IMR-90 (cell line): ENCODE data around the gene MALRD1. TPM values are rescaled to one million over a fixed set of nuclear protein-coding genes. Genes with fewer than 3 reads are reported as not detected.

Source experiments
- ATAC-seq: fragments of 200-7000 bp; cut with Tn5 transposase; 2 replicates; pipeline ENCODE4 v1.9.1; 2020; ENCODE audit warnings: low read depth, mild to moderate bottlenecking, moderate library complexity
- BruUV-seq: library from RNA; stranded (reverse); fragments of 400-500 nt; replicated peaks from 2 replicates; lab custom pipeline; 2021; lab: Mats Ljungman, UMichigan
- CTCF ChIA-PET: fragments of 300-600 bp; formaldehyde crosslinking; extraction: SDS; loops from one replicate; lab custom pipeline; 2021; ENCODE audit warnings: antibody characterized with exemption; lab: Yijun Ruan, JAX
- POLR2A ChIA-PET: fragments of 300-600 bp; sonication (Branson Sonifier 250); formaldehyde crosslinking; loops from one replicate; lab custom pipeline; 2022; ENCODE audit warnings: antibody characterized with exemption; ENCODE audit not compliant: unreplicated experiment; lab: Charles Lee
- DNase-seq: peaks from one replicate; pipeline ENCODE4 v3.0.0; 2013
- H2AFZ ChIP-seq: replicated peaks from 2 replicates; pipeline ENCODE3; 2013; ENCODE audit warnings: low read length, mild to moderate bottlenecking; ENCODE audit not compliant: poor library complexity
- H2AK5ac ChIP-seq: 2 replicates; pipeline ENCODE4 v1.6.1; 2013; ENCODE audit warnings: low read depth, low read length, inconsistent platforms
- H2AK9ac ChIP-seq: replicated peaks from 2 replicates; pipeline ENCODE3; 2013; ENCODE audit warnings: mild to moderate bottlenecking, low read depth, low read length, moderate library complexity; ENCODE audit not compliant: poor library complexity
- H2BK120ac ChIP-seq: 2 replicates; pipeline ENCODE4 v1.6.1; 2013; ENCODE audit warnings: low read depth, low read length, inconsistent platforms
- H2BK15ac ChIP-seq: 3 replicates; pipeline ENCODE4 v1.6.1; 2013; ENCODE audit warnings: low read depth, low read length, inconsistent platforms
- H2BK20ac ChIP-seq: 2 replicates; pipeline ENCODE4 v1.6.1; 2013; ENCODE audit warnings: low read depth, mild to moderate bottlenecking, inconsistent platforms, low read length, moderate library complexity
- H2BK5ac ChIP-seq: 2 replicates; pipeline ENCODE4 v1.6.1; 2013; ENCODE audit warnings: mild to moderate bottlenecking, low read depth, low read length, inconsistent platforms; ENCODE audit not compliant: poor library complexity, severe bottlenecking
- H3K14ac ChIP-seq: replicated peaks from 2 replicates; pipeline ENCODE4 v1.6.1; 2013; ENCODE audit warnings: low read depth, low read length, inconsistent platforms
- H3K18ac ChIP-seq: 2 replicates; pipeline ENCODE4 v1.6.1; 2013; ENCODE audit warnings: low read depth, low read length, control low read depth
- H3K23ac ChIP-seq: 2 replicates; pipeline ENCODE4 v1.6.1; 2013; ENCODE audit warnings: low read depth, low read length, inconsistent platforms
- H3K27ac ChIP-seq: 2 replicates; pipeline ENCODE4 v1.5.1; 2013; ENCODE audit warnings: mild to moderate bottlenecking, control low read depth, low read length; ENCODE audit not compliant: insufficient read depth
- H3K27me3 ChIP-seq: 2 replicates; pipeline ENCODE4 v1.6.1; 2013; ENCODE audit warnings: low read length; ENCODE audit not compliant: control insufficient read depth, insufficient read depth
- H3K36me3 ChIP-seq: 2 replicates; pipeline ENCODE4 v1.6.1; 2013; ENCODE audit warnings: low read length, mixed read lengths; ENCODE audit not compliant: control insufficient read depth, insufficient read depth
- H3K4ac ChIP-seq: 2 replicates; pipeline ENCODE4 v1.6.1; 2013; ENCODE audit warnings: low read depth, low read length, inconsistent platforms
- H3K4me1 ChIP-seq: 2 replicates; pipeline ENCODE4 v1.6.1; 2013; ENCODE audit warnings: low read length, mixed read lengths; ENCODE audit not compliant: control insufficient read depth, insufficient read depth
- H3K4me2 ChIP-seq: 2 replicates; pipeline ENCODE4 v1.6.1; 2013; ENCODE audit warnings: low read depth, mild to moderate bottlenecking, control low read depth, low read length, moderate library complexity
- H3K4me3 ChIP-seq: 2 replicates; pipeline ENCODE4 v1.5.1; 2013; ENCODE audit warnings: low read depth, mild to moderate bottlenecking, control low read depth, low read length, moderate library complexity; ENCODE audit not compliant: insufficient read depth
- H3K56ac ChIP-seq: 2 replicates; pipeline ENCODE4 v1.6.1; 2013; ENCODE audit warnings: low read length, inconsistent platforms; ENCODE audit not compliant: insufficient read depth; ENCODE audit errors: extremely low read depth
- H3K79me1 ChIP-seq, 2 experiments: 2 replicates each; pipeline ENCODE4 v1.6.1; 2013; ENCODE audit warnings: low read length in 2 of 2, inconsistent platforms in 1 of 2, low read depth in 1 of 2
- H3K9ac ChIP-seq: 2 replicates; pipeline ENCODE4 v1.6.1; 2013; ENCODE audit warnings: low read depth, low read length, control low read depth
- H3K9me1 ChIP-seq: 2 replicates; pipeline ENCODE4 v1.6.1; 2013; ENCODE audit warnings: low read length, inconsistent platforms; ENCODE audit not compliant: insufficient read depth
- H3K9me3 ChIP-seq: 2 replicates; pipeline ENCODE4 v1.6.1; 2013; ENCODE audit warnings: low read length; ENCODE audit not compliant: control insufficient read depth, insufficient read depth
- H4K20me1 ChIP-seq: 2 replicates; pipeline ENCODE4 v1.6.1; 2013; ENCODE audit warnings: low read length, inconsistent platforms; ENCODE audit not compliant: insufficient read depth
- H4K5ac ChIP-seq: 2 replicates; pipeline ENCODE4 v1.6.1; 2013; ENCODE audit warnings: mild to moderate bottlenecking, low read depth, low read length, control low read depth
- H4K8ac ChIP-seq, 2 experiments: 2 replicates each; pipeline ENCODE4 v1.6.1; 2013; ENCODE audit warnings: low read depth in 2 of 2, low read length in 2 of 2, control low read depth in 1 of 2, inconsistent platforms in 1 of 2
- H4K91ac ChIP-seq: 2 replicates; pipeline ENCODE4 v1.6.1; 2013; ENCODE audit warnings: low read depth, low read length, inconsistent platforms; ENCODE audit not compliant: insufficient read depth
- BHLHE40 ChIP-seq: fragments of 150-350 bp; IDR thresholded peaks from 2 replicates; pipeline ENCODE4 v1.6.1; 2016; ENCODE audit warnings: mild to moderate bottlenecking, low read depth, low read length
- CEBPB ChIP-seq: IDR thresholded peaks from 2 replicates; pipeline ENCODE4 v1.6.1; 2012; ENCODE audit warnings: low read depth, low read length, improper control_type of control experiment
- CHD1 ChIP-seq: IDR thresholded peaks from 2 replicates; pipeline ENCODE4 v1.6.1; 2012; ENCODE audit warnings: low read depth, low read length, improper control_type of control experiment
- CTCF ChIP-seq: conservative IDR thresholded peaks from 2 replicates; pipeline ENCODE4 v1.5.1; 2012; ENCODE audit warnings: mild to moderate bottlenecking, low read depth, low read length, improper control_type of control experiment
- FOS ChIP-seq: fragments of 150-350 bp; IDR thresholded peaks from 2 replicates; pipeline ENCODE4 v1.6.1; 2016; ENCODE audit warnings: low read depth, low read length
- MAFK ChIP-seq: IDR thresholded peaks from 2 replicates; pipeline ENCODE4 v1.6.1; 2012; ENCODE audit warnings: low read depth, low read length, improper control_type of control experiment
- MAZ ChIP-seq: IDR thresholded peaks from 2 replicates; pipeline ENCODE4 v1.6.1; 2012; ENCODE audit warnings: low read depth, mild to moderate bottlenecking, low read length, improper control_type of control experiment, moderate library complexity, borderline replicate concordance
- MXI1 ChIP-seq: IDR thresholded peaks from 2 replicates; pipeline ENCODE4 v1.6.1; 2012; ENCODE audit warnings: low read depth, mild to moderate bottlenecking, low read length, moderate library complexity, borderline replicate concordance
- NFE2L2 ChIP-seq: fragments of 150-350 bp; IDR thresholded peaks from 2 replicates; pipeline ENCODE4 v1.6.1; 2016; ENCODE audit warnings: low read depth, mild to moderate bottlenecking, low read length
- POLR2A ChIP-seq: IDR thresholded peaks from 2 replicates; pipeline ENCODE4 v1.6.1; 2012; ENCODE audit warnings: mild to moderate bottlenecking, low read depth, low read length
- RAD21 ChIP-seq: IDR thresholded peaks from 2 replicates; pipeline ENCODE4 v1.6.1; 2012; ENCODE audit warnings: low read length, improper control_type of control experiment
- RCOR1 ChIP-seq: IDR thresholded peaks from 2 replicates; pipeline ENCODE4 v1.6.1; 2012; ENCODE audit warnings: mild to moderate bottlenecking, low read length, improper control_type of control experiment; ENCODE audit not compliant: insufficient replicate concordance
- RFX5 ChIP-seq: IDR thresholded peaks from 2 replicates; pipeline ENCODE4 v1.8.0; 2012; ENCODE audit warnings: low read depth, mild to moderate bottlenecking, low read length, moderate library complexity
- SMC3 ChIP-seq: fragments of 150-350 bp; IDR thresholded peaks from 2 replicates; pipeline ENCODE4 v1.6.1; 2016; ENCODE audit warnings: low read depth, mild to moderate bottlenecking, antibody characterized with exemption, low read length, moderate library complexity
- WGBS, 2 experiments: methylation state at CpG; one replicate each; pipeline versions ENCODE4 v1.1.5 to v1.1.7; 2013; ENCODE audit warnings: missing lambda C conversion rate in 2 of 2; ENCODE audit not compliant: insufficient read length in 1 of 2; ENCODE audit errors: extremely low coverage in 2 of 2; 5-methylcytosine and 5-hydroxymethylcytosine counted together
- dilution Hi-C: fragments of 300-500 bp; cut with HindIII; formaldehyde crosslinking; loops from one replicate; pipeline ENCODE4 v1.14.3; 2018; ENCODE audit warnings: low sequenced_read_pairs; ENCODE audit not compliant: unreplicated experiment
- in situ Hi-C: fragments of 300-500 bp; cut with MboI; formaldehyde crosslinking; loops from 3 replicates; pipeline ENCODE4 v1.14.3; 2019; ENCODE audit warnings: low sequenced_read_pairs, inconsistent platforms, mixed read lengths
- intact Hi-C: fragments of 100-400 bp; cut with micrococcal nuclease; formaldehyde crosslinking; loops from 2 replicates; pipeline ENCODE4 v1.10.0; 2022
- polyA plus RNA-seq, 3 experiments: library from polyadenylated mRNA; depleted of rRNA; stranded (reverse); fragments of >200 nt; gene quantifications; 2 replicates each; pipeline ENCODE4 v1.2.3, GENCODE V29; 2012; ENCODE audit warnings: low replicate concordance in 1 of 3
- total RNA-seq: library from RNA; depleted of rRNA; stranded (reverse); fragments of >200 nt; gene quantifications from 2 replicates; pipeline ENCODE4 v1.2.3, GENCODE V29; 2012
- TF ChIP-seq, protein P1 (sequence below): fragments of 150-350 bp; IDR thresholded peaks from 2 replicates; pipeline ENCODE4 v1.6.1; 2017; ENCODE audit warnings: mild to moderate bottlenecking, antibody characterized with exemption, low read length, low read depth
- TF ChIP-seq, protein P2 (sequence below): fragments of 150-350 bp; IDR thresholded peaks from 2 replicates; pipeline ENCODE4 v1.6.1; 2016; ENCODE audit warnings: low read depth, mild to moderate bottlenecking, low read length, moderate library complexity, borderline replicate concordance

The MALRD1 gene
- total and polyA plus RNA-seq, 2 of the 4 experiments (the other 2 are of a cell fraction), result 0.34 to 1.1 TPM

DNA sequence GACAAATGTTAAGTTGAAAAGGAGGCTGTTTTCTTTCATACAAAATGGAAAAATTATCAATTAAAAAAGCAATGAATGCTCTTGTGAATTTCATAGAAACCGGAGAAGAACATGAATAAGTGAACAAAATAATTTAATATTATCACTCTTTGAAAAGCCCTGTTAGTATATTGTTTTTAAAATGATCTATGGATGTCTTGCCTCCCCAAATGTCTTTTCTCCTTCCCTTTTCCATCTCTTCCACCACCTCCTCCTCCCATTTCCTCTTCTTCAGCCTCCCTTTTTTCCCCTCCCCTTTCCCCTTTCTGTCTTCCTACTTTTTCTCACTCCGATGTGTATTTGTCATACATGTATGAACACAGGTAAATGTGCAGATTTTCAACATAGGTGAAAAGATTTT lies 234.7 kb downstream of the MALRD1 start:
- dilution Hi-C loops, result no loop called here

More for the DNA sequence above, 234.7 kb downstream of the MALRD1 start:
- Histone ChIP-seq H4K8ac (no peak overlapping the region), H3K9ac (no peak overlapping the region), H3K4me1 (no peaks in the 10 kb centered on the region), H4K5ac (no peak overlapping the region), H3K9me1 (no peaks in the 10 kb centered on the region), H3K56ac (no peak overlapping the region), H4K91ac (no peak overlapping the region), H2AK5ac (no peak overlapping the region), H3K9me3 (no peaks in the 10 kb centered on the region), H3K27me3 (no peaks in the 10 kb centered on the region), H3K4me3 (no peak overlapping the region), H2AK9ac (no peak overlapping the region), H3K27ac (no peak overlapping the region), H4K20me1 (no peaks in the 10 kb centered on the region), H3K14ac (no peak overlapping the region), H3K79me1 (no peaks in the 10 kb centered on the region), H2BK20ac (no peak overlapping the region), H2AFZ (no peak overlapping the region), H3K18ac (no peak overlapping the region), H2BK15ac (no peak overlapping the region), H2BK5ac (no peak overlapping the region), H3K4me2 (no peak overlapping the region), H3K4ac (no peak overlapping the region), H3K36me3 (no peaks in the 10 kb centered on the region), H2BK120ac (no peak overlapping the region), H3K23ac (no peak overlapping the region)
- no TSS peak for BruUV-seq
- DNase-seq, result no peak
- intact Hi-C loops, result no loop called here
- in situ Hi-C loops, result no loop called here
- ChIA-PET CTCF (no interaction called here), POLR2A (no interaction called here)
- no CpG with 5 or more reads among the region's 2 CpGs for WGBS, 2 experiments
- ATAC-seq, result no peak
- TF ChIP-seq RCOR1, result no peak
- TF ChIP-seq, protein P1, sequence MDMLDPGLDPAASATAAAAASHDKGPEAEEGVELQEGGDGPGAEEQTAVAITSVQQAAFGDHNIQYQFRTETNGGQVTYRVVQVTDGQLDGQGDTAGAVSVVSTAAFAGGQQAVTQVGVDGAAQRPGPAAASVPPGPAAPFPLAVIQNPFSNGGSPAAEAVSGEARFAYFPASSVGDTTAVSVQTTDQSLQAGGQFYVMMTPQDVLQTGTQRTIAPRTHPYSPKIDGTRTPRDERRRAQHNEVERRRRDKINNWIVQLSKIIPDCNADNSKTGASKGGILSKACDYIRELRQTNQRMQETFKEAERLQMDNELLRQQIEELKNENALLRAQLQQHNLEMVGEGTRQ, result no peak
- TF ChIP-seq BHLHE40, result no peak
- TF ChIP-seq RAD21, result no peak
- no peak for TF ChIP-seq MXI1
- no peak for TF ChIP-seq POLR2A
- TF ChIP-seq SMC3, result no peak
- no peak for TF ChIP-seq NFE2L2
- TF ChIP-seq RFX5, result no peak
- TF ChIP-seq FOS, result no peak
- no peak for TF ChIP-seq MAZ
- no peak for TF ChIP-seq MAFK
- no peak for TF ChIP-seq CTCF
- TF ChIP-seq CEBPB, result no peak
- TF ChIP-seq, protein P2, sequence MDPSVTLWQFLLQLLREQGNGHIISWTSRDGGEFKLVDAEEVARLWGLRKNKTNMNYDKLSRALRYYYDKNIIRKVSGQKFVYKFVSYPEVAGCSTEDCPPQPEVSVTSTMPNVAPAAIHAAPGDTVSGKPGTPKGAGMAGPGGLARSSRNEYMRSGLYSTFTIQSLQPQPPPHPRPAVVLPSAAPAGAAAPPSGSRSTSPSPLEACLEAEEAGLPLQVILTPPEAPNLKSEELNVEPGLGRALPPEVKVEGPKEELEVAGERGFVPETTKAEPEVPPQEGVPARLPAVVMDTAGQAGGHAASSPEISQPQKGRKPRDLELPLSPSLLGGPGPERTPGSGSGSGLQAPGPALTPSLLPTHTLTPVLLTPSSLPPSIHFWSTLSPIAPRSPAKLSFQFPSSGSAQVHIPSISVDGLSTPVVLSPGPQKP, result no peak
- TF ChIP-seq CHD1, result no peak
